ENCODE measurements around the gene ISY1.
"Not testable (repeated sequence)": the region's sequence is repeated elsewhere in the genome, so short reads cannot be mapped to it uniquely, and the experiment has no call there.

The ISY1 gene

GRCh38 chr3:129104498-129105079 lies 56.3 kb downstream of the ISY1 start:
- no peaks in the 10 kb centered on the region for H3K9me3 Mint-ChIP-seq
- H3K27me3 Mint-ChIP-seq (ENCODE audit: low read depth): no peaks in the 10 kb centered on the region
- H3K4me1 Mint-ChIP-seq (ENCODE audit: low read depth): peaks cover 24% of the 10 kb centered on the region

GRCh38 chr3:129104051-129104450 lies 56.8 kb downstream of the ISY1 start:
- no peaks in the 10 kb centered on the region for H3K27me3 Mint-ChIP-seq (ENCODE audit: low read depth)
- H3K4me3 Mint-ChIP-seq: no peak overlapping the region
- H3K4me1 Mint-ChIP-seq (ENCODE audit: low read depth): peaks cover 24% of the 10 kb centered on the region
- H3K36me3 Mint-ChIP-seq (ENCODE audit: low read depth): peaks cover 38% of the 10 kb centered on the region
- DNase-seq (ENCODE audit: low spot score): no peak
- no peaks in the 10 kb centered on the region for H3K9me3 Mint-ChIP-seq
- peak overlapping the region; percentile 67 for H3K27ac Mint-ChIP-seq

More at GRCh38 chr3:129104498-129105079, 56.3 kb downstream of the ISY1 start:
- Mint-ChIP-seq H3K4me3 (no peak overlapping the region), H3K36me3 (ENCODE audit: low read depth) (peaks cover 37% of the 10 kb centered on the region), H3K27ac (peak overlapping the region; percentile 3)
- no peak for DNase-seq (ENCODE audit: low spot score)

GRCh38 chr3:129103296-129103695 lies 57.6 kb downstream of the ISY1 start:
- H3K4me3 Mint-ChIP-seq: no peak overlapping the region
- H3K36me3 Mint-ChIP-seq (ENCODE audit: low read depth): peaks cover 33% of the 10 kb centered on the region
- no peak for DNase-seq (ENCODE audit: low spot score)
- H3K27me3 Mint-ChIP-seq (ENCODE audit: low read depth): no peaks in the 10 kb centered on the region
- peaks cover 26% of the 10 kb centered on the region for H3K4me1 Mint-ChIP-seq (ENCODE audit: low read depth)
- H3K27ac Mint-ChIP-seq: peak overlapping the region; percentile 47
- H3K9me3 Mint-ChIP-seq: no peaks in the 10 kb centered on the region

- H3K4me1 Mint-ChIP-seq (ENCODE audit: low read depth): peaks cover 30% of the 10 kb centered on the region
- DNase-seq (ENCODE audit: low spot score): no peak
- H3K27me3 Mint-ChIP-seq (ENCODE audit: low read depth): no peaks in the 10 kb centered on the region
- peak overlapping the region; percentile 16 for H3K27ac Mint-ChIP-seq
- no peaks in the 10 kb centered on the region for H3K9me3 Mint-ChIP-seq
- H3K36me3 Mint-ChIP-seq (ENCODE audit: low read depth): peaks cover 37% of the 10 kb centered on the region
- H3K4me3 Mint-ChIP-seq: no peak overlapping the region
Measured at GRCh38 chr3:129101370-129102138, 59.3 kb downstream of the ISY1 start.

- H3K9me3 Mint-ChIP-seq: no peaks in the 10 kb centered on the region
- no peak for DNase-seq (ENCODE audit: low spot score)
- no peak overlapping the region for H3K27ac Mint-ChIP-seq
- H3K4me3 Mint-ChIP-seq: no peak overlapping the region
- peaks cover 30% of the 10 kb centered on the region for H3K4me1 Mint-ChIP-seq (ENCODE audit: low read depth)
- H3K36me3 Mint-ChIP-seq (ENCODE audit: low read depth): peaks cover 39% of the 10 kb centered on the region
- H3K27me3 Mint-ChIP-seq (ENCODE audit: low read depth): no peaks in the 10 kb centered on the region
Measured at GRCh38 chr3:129100274-129100673, 60.6 kb downstream of the ISY1 start.

- Mint-ChIP-seq H3K9me3 (no peaks in the 10 kb centered on the region), H3K36me3 (ENCODE audit: low read depth) (peaks cover 31% of the 10 kb centered on the region), H3K27me3 (ENCODE audit: low read depth) (no peaks in the 10 kb centered on the region), H3K4me3 (no peak overlapping the region), H3K4me1 (ENCODE audit: low read depth) (peaks cover 21% of the 10 kb centered on the region), H3K27ac (no peak overlapping the region)
- DNase-seq (ENCODE audit: low spot score): no peak
Measured at GRCh38 chr3:129095285-129095684, 65.6 kb downstream of the ISY1 start.

- H3K27ac Mint-ChIP-seq; H3K27me3 Mint-ChIP-seq (ENCODE audit: low read depth); H3K4me1 Mint-ChIP-seq (ENCODE audit: low read depth); H3K4me3 Mint-ChIP-seq; DNase-seq (ENCODE audit: low spot score); H3K36me3 Mint-ChIP-seq (ENCODE audit: low read depth); H3K9me3 Mint-ChIP-seq: not testable (repeated sequence)
Measured at GRCh38 chr3:129088312-129088711, 72.6 kb downstream of the ISY1 start.

GRCh38 chr3:129087904-129088303 lies 73.0 kb downstream of the ISY1 start:
- not testable (repeated sequence) for H3K4me3 Mint-ChIP-seq; H3K27me3 Mint-ChIP-seq (ENCODE audit: low read depth); H3K9me3 Mint-ChIP-seq; H3K4me1 Mint-ChIP-seq (ENCODE audit: low read depth); DNase-seq (ENCODE audit: low spot score); H3K36me3 Mint-ChIP-seq (ENCODE audit: low read depth); H3K27ac Mint-ChIP-seq

GRCh38 chr3:129087138-129087702 lies 73.6 kb downstream of the ISY1 start:
- no peak for DNase-seq (ENCODE audit: low spot score)
- no peaks in the 10 kb centered on the region for H3K27me3 Mint-ChIP-seq (ENCODE audit: low read depth)
- no peak overlapping the region for H3K4me3 Mint-ChIP-seq

GRCh38 chr3:129085818-129086217 lies 75.0 kb downstream of the ISY1 start:
- no peak for DNase-seq (ENCODE audit: low spot score)
- Mint-ChIP-seq H3K4me3 (no peak overlapping the region), H3K27me3 (ENCODE audit: low read depth) (no peaks in the 10 kb centered on the region), H3K36me3 (ENCODE audit: low read depth) (no peaks in the 10 kb centered on the region), H3K27ac (peak overlapping the region; percentile 53), H3K9me3 (no peaks in the 10 kb centered on the region), H3K4me1 (ENCODE audit: low read depth) (peaks cover 2% of the 10 kb centered on the region)

More at GRCh38 chr3:129087138-129087702, 73.6 kb downstream of the ISY1 start:
- Mint-ChIP-seq H3K27ac (no peak overlapping the region), H3K36me3 (ENCODE audit: low read depth) (peaks cover 6% of the 10 kb centered on the region), H3K9me3 (no peaks in the 10 kb centered on the region), H3K4me1 (ENCODE audit: low read depth) (no peaks in the 10 kb centered on the region)

GRCh38 chr3:129085165-129085715 lies 75.6 kb downstream of the ISY1 start:
- Mint-ChIP-seq H3K4me3 (no peak overlapping the region), H3K27ac (peak overlapping the region; percentile 53), H3K9me3 (no peaks in the 10 kb centered on the region)

GRCh38 chr3:129084501-129084900 lies 76.4 kb downstream of the ISY1 start:
- no peak for DNase-seq (ENCODE audit: low spot score)
- Mint-ChIP-seq H3K36me3 (ENCODE audit: low read depth) (no peaks in the 10 kb centered on the region), H3K4me1 (ENCODE audit: low read depth) (peaks cover 2% of the 10 kb centered on the region), H3K27ac (no peak overlapping the region), H3K9me3 (no peaks in the 10 kb centered on the region), H3K27me3 (ENCODE audit: low read depth) (no peaks in the 10 kb centered on the region), H3K4me3 (no peak overlapping the region)

More at GRCh38 chr3:129085165-129085715, 75.6 kb downstream of the ISY1 start:
- Mint-ChIP-seq H3K36me3 (ENCODE audit: low read depth) (no peaks in the 10 kb centered on the region), H3K27me3 (ENCODE audit: low read depth) (no peaks in the 10 kb centered on the region), H3K4me1 (ENCODE audit: low read depth) (peaks cover 2% of the 10 kb centered on the region)
- no peak for DNase-seq (ENCODE audit: low spot score)

- no peak overlapping the region for H3K27ac Mint-ChIP-seq
- no peaks in the 10 kb centered on the region for H3K36me3 Mint-ChIP-seq (ENCODE audit: low read depth)
- H3K27me3 Mint-ChIP-seq (ENCODE audit: low read depth): no peaks in the 10 kb centered on the region
- H3K4me1 Mint-ChIP-seq (ENCODE audit: low read depth): peaks cover 2% of the 10 kb centered on the region
- DNase-seq (ENCODE audit: low spot score): no peak
- no peak overlapping the region for H3K4me3 Mint-ChIP-seq
- H3K9me3 Mint-ChIP-seq: no peaks in the 10 kb centered on the region
Measured at GRCh38 chr3:129082026-129082425, 78.8 kb downstream of the ISY1 start.

- Mint-ChIP-seq H3K27ac (no peak overlapping the region), H3K27me3 (ENCODE audit: low read depth) (no peaks in the 10 kb centered on the region), H3K9me3 (no peaks in the 10 kb centered on the region), H3K4me1 (ENCODE audit: low read depth) (peaks cover 2% of the 10 kb centered on the region), H3K4me3 (no peak overlapping the region), H3K36me3 (ENCODE audit: low read depth) (no peaks in the 10 kb centered on the region)
- DNase-seq (ENCODE audit: low spot score): no peak
Measured at GRCh38 chr3:129081503-129081902, 79.4 kb downstream of the ISY1 start.
